Activated CD8-positive, alpha-beta memory T cell treated with anti-CD3 and anti-CD28 coated beads, Interleukin-2, amount 50 U/mL, for 24 hours (primary cell): ENCODE data around the gene MAPKAP1.

Experiments
- DNase-seq: peaks from one replicate; pipeline ENCODE4 v3.0.0-alpha.2; 2020; ENCODE audit errors: extremely low read depth

Gene MAPKAP1

GRCh38 chr9:125457357-125457756, 249.7 kb downstream of the MAPKAP1 start:
- no peak for DNase-seq

- DNase-seq: no peak
Observed at GRCh38 chr9:125455876-125456275, 251.1 kb downstream of the MAPKAP1 start.

- no peak for DNase-seq
Observed at GRCh38 chr9:125455132-125455531, 251.9 kb downstream of the MAPKAP1 start.

- no peak for DNase-seq
Observed at GRCh38 chr9:125447202-125447802, 259.7 kb downstream of the MAPKAP1 start.

GRCh38 chr9:125446561-125447094, 260.4 kb downstream of the MAPKAP1 start:
- DNase-seq: no peak

- DNase-seq: no peak
Observed at GRCh38 chr9:125444956-125445506, 262.0 kb downstream of the MAPKAP1 start.

GRCh38 chr9:125444166-125444565, 262.8 kb downstream of the MAPKAP1 start:
- DNase-seq: no peak

GRCh38 chr9:125443367-125443766, 263.6 kb downstream of the MAPKAP1 start:
- no peak for DNase-seq

GRCh38 chr9:125442452-125442851, 264.6 kb downstream of the MAPKAP1 start:
- DNase-seq: no peak

GRCh38 chr9:125440411-125440810, 266.6 kb downstream of the MAPKAP1 start:
- no peak for DNase-seq

- no peak for DNase-seq
Observed at GRCh38 chr9:125439434-125440272, 267.4 kb downstream of the MAPKAP1 start.

GRCh38 chr9:125438506-125439433, 268.2 kb downstream of the MAPKAP1 start:
- no peak for DNase-seq

GRCh38 chr9:125437771-125438221, 269.2 kb downstream of the MAPKAP1 start:
- no peak for DNase-seq

GRCh38 chr9:125436613-125437443, 270.2 kb downstream of the MAPKAP1 start:
- DNase-seq: no peak

GRCh38 chr9:125435776-125436612, 271.0 kb downstream of the MAPKAP1 start:
- DNase-seq: no peak

GRCh38 chr9:125434986-125435775, 271.8 kb downstream of the MAPKAP1 start:
- no peak for DNase-seq

- no peak for DNase-seq
Observed at GRCh38 chr9:125433461-125434011, 273.5 kb downstream of the MAPKAP1 start.

GRCh38 chr9:125432715-125433385, 274.2 kb downstream of the MAPKAP1 start:
- no peak for DNase-seq
